A549 (cell line): ENCODE measurements around the gene SIPA1. TPM values are rescaled to one million over a fixed set of nuclear protein-coding genes. Genes with fewer than 3 reads are reported as not detected.
"Not testable (repeated sequence)": the region's sequence is repeated elsewhere in the genome, so short reads cannot be mapped to it uniquely, and the experiment has no call there.

ENCODE experiments used
- ATAC-seq, 2 experiments: fragments of 200-7000 bp in 1 of 2; fragments of >200 bp in 1 of 2; cut with Nextera tagmentation in 1 of 2; cut with Tn5 transposase in 1 of 2; 3 replicates each; pipeline versions ENCODE4 v1.8.0 to v1.9.1; 2018 to 2020; ENCODE audit warnings: mild to moderate bottlenecking in 1 of 2, moderate library complexity in 1 of 2
- CTCF ChIA-PET: fragments of 300-600 bp; sonication (Branson Sonifier 250); formaldehyde crosslinking; extraction: SDS; loops from one replicate; lab custom pipeline; 2021; ENCODE audit warnings: antibody characterized with exemption, inconsistent platforms; lab: Yijun Ruan, JAX
- POLR2A ChIA-PET: fragments of 350-600 bp; formaldehyde crosslinking; extraction: SDS; loops from one replicate; lab custom pipeline; 2021; ENCODE audit warnings: antibody characterized with exemption, inconsistent platforms; lab: Yijun Ruan, JAX
- DNase-seq, 2 experiments: peaks; one replicate each; pipeline versions ENCODE4 v3.0.0 to v3.0.0-alpha.2; 2011 to 2016; ENCODE audit warnings: low read depth in 1 of 2, low spot score in 1 of 2
- FAIRE-seq: peaks from 2 replicates; lab custom pipeline; 2011; peaks lifted over from hg19 to GRCh38; lab: Jason Lieb, UNC
- H3K27ac ChIP-seq, 2 experiments: fragments of >200 bp; sonication (Bioruptor Twin); formaldehyde crosslinking; 3 replicates each; pipeline ENCODE4 v1.5.1; 2016 to 2017
- H3K4me1 ChIP-seq: fragments of >200 bp; sonication (Bioruptor Twin); formaldehyde crosslinking; 3 replicates; pipeline ENCODE4 v1.6.1; 2016
- H3K4me2 ChIP-seq: fragments of >200 bp; sonication (Bioruptor Twin); formaldehyde crosslinking; 3 replicates; pipeline ENCODE4 v1.6.1; 2016
- H3K4me3 ChIP-seq: fragments of >200 bp; sonication (Bioruptor Twin); formaldehyde crosslinking; 3 replicates; pipeline ENCODE4 v1.5.1; 2016
- H3K9me3 ChIP-seq: fragments of >200 bp; sonication (Bioruptor Twin); formaldehyde crosslinking; 3 replicates; pipeline ENCODE4 v1.6.1; 2016
- BCL3 ChIP-seq: fragments of >200 bp; sonication (Bioruptor Twin); formaldehyde crosslinking; IDR thresholded peaks from 3 replicates; pipeline ENCODE4 v1.6.1; 2016
- CBX8 ChIP-seq: fragments of 200-600 bp; sonication (generic); IDR thresholded peaks from 2 replicates; pipeline ENCODE4 v1.6.1; 2016
- EHMT2 ChIP-seq: fragments of 200-600 bp; sonication (generic); IDR thresholded peaks from 2 replicates; pipeline ENCODE4 v1.6.1; 2016; ENCODE audit warnings: antibody characterized with exemption, low read depth, mild to moderate bottlenecking, moderate library complexity
- ELK1 ChIP-seq: fragments of 150-350 bp; IDR thresholded peaks from 2 replicates; pipeline ENCODE4 v1.6.1; 2014; ENCODE audit warnings: low read depth, mild to moderate bottlenecking, low read length
- FOSB ChIP-seq: fragments of 250-450 bp; sonication (Bioruptor Pico); IDR thresholded peaks from 2 replicates; pipeline ENCODE4 v1.5.0; 2020; ENCODE audit warnings: mild to moderate bottlenecking, moderate library complexity
- FOXS1 ChIP-seq: fragments of 250-450 bp; sonication (Bioruptor Pico); IDR thresholded peaks from 2 replicates; pipeline ENCODE4 v1.5.0; 2020; ENCODE audit warnings: mild to moderate bottlenecking, moderate library complexity
- HDAC2 ChIP-seq: fragments of 200-600 bp; sonication (generic); IDR thresholded peaks from 2 replicates; pipeline ENCODE4 v1.6.1; 2016
- HEYL ChIP-seq: fragments of 250-450 bp; sonication (Bioruptor Pico); IDR thresholded peaks from 2 replicates; pipeline ENCODE4 v1.8.0; 2021; ENCODE audit warnings: mild to moderate bottlenecking, moderate library complexity
- HOXA7 ChIP-seq: fragments of 250-450 bp; sonication (Bioruptor Pico); IDR thresholded peaks from 2 replicates; pipeline ENCODE4 v1.5.0; 2020; ENCODE audit warnings: mild to moderate bottlenecking, moderate library complexity
- HOXB13 ChIP-seq: fragments of 250-450 bp; sonication (Bioruptor Pico); IDR thresholded peaks from 2 replicates; pipeline ENCODE4 v1.5.0; 2020; ENCODE audit warnings: low read depth, mild to moderate bottlenecking, moderate library complexity
- HOXB5 ChIP-seq: fragments of 250-450 bp; sonication (Bioruptor Pico); IDR thresholded peaks from 2 replicates; pipeline ENCODE4 v1.5.0; 2020; ENCODE audit warnings: mild to moderate bottlenecking, moderate library complexity
- JUN ChIP-seq, 2 experiments: fragments of >200 bp; sonication (Bioruptor Twin); formaldehyde crosslinking; IDR thresholded peaks; 2 replicates in 1 of 2; 3 replicates in 1 of 2; pipeline ENCODE4 v1.6.1; 2016 to 2017
- KDM1A ChIP-seq: fragments of 200-600 bp; sonication (generic); IDR thresholded peaks from 2 replicates; pipeline ENCODE4 v1.6.1; 2016; ENCODE audit warnings: low read depth, mild to moderate bottlenecking
- MAFK ChIP-seq: fragments of 450-650 bp; IDR thresholded peaks from 2 replicates; pipeline ENCODE4 v1.6.1; 2014; ENCODE audit not compliant: partially characterized antibody
- NFE2L2 ChIP-seq: fragments of 150-350 bp; conservative IDR thresholded peaks from 2 replicates; pipeline ENCODE4 v1.6.1; 2014; ENCODE audit warnings: low read length
- NPAS2 ChIP-seq: fragments of 250-450 bp; sonication (Bioruptor Pico); IDR thresholded peaks from 2 replicates; pipeline ENCODE4 v1.8.0; 2022; ENCODE audit warnings: mild to moderate bottlenecking, moderate library complexity, borderline replicate concordance
- PBX3 ChIP-seq: IDR thresholded peaks from 2 replicates; pipeline ENCODE4 v1.6.1; 2012
- POLR2AphosphoS2 ChIP-seq: conservative IDR thresholded peaks from 2 replicates; pipeline ENCODE4 v1.6.1; 2012; ENCODE audit warnings: low read length, improper control_type of control experiment, inconsistent platforms
- RARB ChIP-seq: fragments of 250-450 bp; sonication (Bioruptor Pico); IDR thresholded peaks from 2 replicates; pipeline ENCODE4 v1.8.0; 2021; ENCODE audit warnings: mild to moderate bottlenecking, moderate library complexity
- RNF2 ChIP-seq: fragments of 200-600 bp; sonication (generic); IDR thresholded peaks from 2 replicates; pipeline ENCODE4 v1.6.1; 2016; ENCODE audit warnings: low read depth, mild to moderate bottlenecking, antibody characterized with exemption, moderate library complexity, borderline replicate concordance
- SREBF2 ChIP-seq: fragments of 450-650 bp; IDR thresholded peaks from 2 replicates; pipeline ENCODE4 v1.6.1; 2014; ENCODE audit warnings: mild to moderate bottlenecking, moderate library complexity
- TFCP2L1 ChIP-seq: fragments of 250-450 bp; sonication (Bioruptor Pico); IDR thresholded peaks from 2 replicates; pipeline ENCODE4 v1.5.0; 2021; ENCODE audit warnings: mild to moderate bottlenecking
- TP53 ChIP-seq: fragments of 250-450 bp; sonication (Bioruptor Pico); IDR thresholded peaks from 2 replicates; pipeline ENCODE4 v1.5.0; 2021; ENCODE audit warnings: mild to moderate bottlenecking, moderate library complexity
- USF2 ChIP-seq: fragments of 450-650 bp; IDR thresholded peaks from 2 replicates; pipeline ENCODE4 v1.6.1; 2014; ENCODE audit warnings: antibody characterized with exemption
- ZC3H11A ChIP-seq: fragments of 450-650 bp; IDR thresholded peaks from 2 replicates; pipeline ENCODE4 v1.6.1; 2014; ENCODE audit warnings: antibody characterized with exemption, mild to moderate bottlenecking
- ZSCAN20 ChIP-seq: fragments of 250-450 bp; sonication (Bioruptor Pico); IDR thresholded peaks from 2 replicates; pipeline ENCODE4 v1.8.0; 2022; ENCODE audit warnings: mild to moderate bottlenecking, moderate library complexity
- WGBS: methylation state at CpG from one replicate; pipeline ENCODE4 v1.1.6; 2017; ENCODE audit errors: missing lambda C conversion rate; 5-methylcytosine and 5-hydroxymethylcytosine counted together
- polyA plus RNA-seq, 4 experiments: library from polyadenylated mRNA; depleted of rRNA in 3 of 4; stranded (reverse); fragments of >200 nt; fragmentation: RNase III in 1 of 4; extraction: RNeasy Plus Mini Kit Qiagen cat#74134 plus additional on column Dnase treatment in 1 of 4; gene quantifications; 2 replicates in 3 of 4; 3 replicates in 1 of 4; pipeline ENCODE4 v1.2.3, GENCODE V29; 2011 to 2017

SIPA1 gene
- polyA plus RNA-seq, 2 of the 4 experiments (the other 2 are of a cell fraction), result 9.9 to 17.4 TPM

- Histone ChIP-seq H3K9me3 (no peaks in the 10 kb centered on the region), H3K27ac (no peak overlapping the region), H3K4me2 (no peak overlapping the region), H3K4me3 (no peak overlapping the region), H3K4me1 (no peaks in the 10 kb centered on the region)
- ATAC-seq (no peak), DNase-seq (no peak), FAIRE-seq (no peak)
- CTCF ChIA-PET, result interaction anchor here (0.6 to 1.2 kb wide), 2 partner anchors 83 to 146 kb away, joined by 3 to 5 read pairs; no protein-coding TSS in a partner anchor
- 96% methylated on average over 2 of the region's 2 CpGs for WGBS
- TF ChIP-seq ZC3H11A (peak; percentile 58), FOSB (CRISPR knock-in tag) (no peak), POLR2AphosphoS2 (no peak)
- POLR2A ChIA-PET, result interaction anchor here (1.0 kb wide), 1 partner anchor 10 kb away, joined by 3 read pairs; the partner anchor contains the start of gene RELA
Observed at GRCh38 chr11:65672982-65673381, 35.1 kb downstream of the SIPA1 start.

- no peak overlapping the region for H3K4me3 ChIP-seq
- no peak for TF ChIP-seq SREBF2
- TF ChIP-seq PBX3, result no peak
- no peak for TF ChIP-seq HOXA7 (CRISPR knock-in tag)
- no peak for TF ChIP-seq HDAC2
- TF ChIP-seq NFE2L2, result no peak
- no peak for TF ChIP-seq USF2
- no peak for TF ChIP-seq HOXB13 (CRISPR knock-in tag)
- TF ChIP-seq TFCP2L1, result no peak
- no peak for TF ChIP-seq FOSB (CRISPR knock-in tag)
- no peak for TF ChIP-seq ZC3H11A
- TF ChIP-seq MAFK, result no peak
- TF ChIP-seq POLR2AphosphoS2, result no peak
- no peak for TF ChIP-seq KDM1A
- TF ChIP-seq, all 56 proteins: peak for 0
- CTCF ChIA-PET, result interaction anchor here (0.6 to 1.3 kb wide), 3 partner anchors 13 to 342 kb away, joined by 3 read pairs; no protein-coding TSS in a partner anchor
- Histone ChIP-seq H3K27ac (no peak overlapping the region), H3K4me2 (no peak overlapping the region), H3K9me3 (no peaks in the 10 kb centered on the region), H3K4me1 (no peaks in the 10 kb centered on the region)
- FAIRE-seq (no peak), ATAC-seq (no peak), DNase-seq (no peak)
- WGBS, result 76% methylated on average over 5 of the region's 5 CpGs
- POLR2A ChIA-PET, result no interaction called here
Observed at GRCh38 chr11:65680192-65680743, 42.4 kb downstream of the SIPA1 start.

- not testable (repeated sequence) for ATAC-seq
- TF ChIP-seq RNF2 (peak; percentile 84; the same call in 1 of the 2 replicates), CBX8 (peak; percentile 76; the same call in 1 of the 2 replicates)
- TF ChIP-seq, all 56 proteins: peak for 2; not testable (repeated sequence) for 54
- H3K27ac ChIP-seq, H3K9me3 ChIP-seq, FAIRE-seq, DNase-seq, H3K4me1 ChIP-seq, POLR2A ChIA-PET, H3K4me3 ChIP-seq, H3K4me2 ChIP-seq: not testable (repeated sequence)
- CTCF ChIA-PET, result interaction anchor here (0.7 kb wide), 2 partner anchors 28 to 339 kb away, joined by 3 read pairs; partner anchors contain the start of gene KAT5
- WGBS, result 49% methylated on average over 6 of the region's 6 CpGs
Observed at GRCh38 chr11:65683480-65683879, 45.6 kb downstream of the SIPA1 start.

GRCh38 chr11:65685981-65686380 is 48.1 kb downstream of the SIPA1 start:
- POLR2A ChIA-PET, result no interaction called here
- ATAC-seq (no peak), FAIRE-seq (no peak)

More at GRCh38 chr11:65685981-65686380, 48.1 kb downstream of the SIPA1 start:
- 59% methylated on average over 8 of the region's 8 CpGs for WGBS
- Histone ChIP-seq H3K27ac (no peak overlapping the region), H3K9me3 (no peaks in the 10 kb centered on the region), H3K4me1 (no peaks in the 10 kb centered on the region), H3K4me3 (no peak overlapping the region), H3K4me2 (no peak overlapping the region)
- CTCF ChIA-PET, result interaction anchor here (0.6 to 1.3 kb wide), 4 partner anchors 20 to 248 kb away, joined by 3 to 4 read pairs (median 3); partner anchors contain the start of gene MUS81
- TF ChIP-seq ZSCAN20 (CRISPR knock-in tag) (no peak), TP53 (CRISPR knock-in tag) (no peak), HEYL (no peak), SREBF2 (no peak), HOXB13 (CRISPR knock-in tag) (no peak), CBX8 (no peak), HOXB5 (CRISPR knock-in tag) (no peak), RNF2 (no peak), ELK1 (no peak), BCL3 (no peak), RARB (no peak), EHMT2 (no peak), NPAS2 (CRISPR knock-in tag) (no peak), JUN (IDR thresholded peaks at IDR 0.05) (no peak), ZC3H11A (no peak), FOXS1 (CRISPR knock-in tag) (no peak)
- DNase-seq, result no peak
